HepG2 (cell line): ENCODE measurements around the gene LARP1B. TPM values are rescaled to one million over a fixed set of nuclear protein-coding genes. Genes with fewer than 3 reads are reported as not detected.
A peak's percentile ranks its signal among the peaks of the same experiment; 100 is the strongest.

ENCODE experiments used
- FOXA1 ChIP-seq, 2 experiments: fragments of 450-650 bp in 1 of 2; sonication (generic) in 1 of 2; formaldehyde crosslinking in 1 of 2; IDR thresholded peaks; 2 replicates each; pipeline versions ENCODE4 v1.4.0 to v1.6.1; 2016 to 2020; ENCODE audit warnings: missing genetic modification reagents in 1 of 2
- HHEX ChIP-seq: IDR thresholded peaks from 2 replicates; pipeline ENCODE4 v1.6.1; 2016; ENCODE audit warnings: control low read depth
- HIC2 ChIP-seq: sonication (generic); formaldehyde crosslinking; IDR thresholded peaks from 2 replicates; pipeline ENCODE4 v1.9.0; 2022; ENCODE audit warnings: low read depth, missing genetic modification reagents
- KDM5B ChIP-seq: sonication (generic); formaldehyde crosslinking; IDR thresholded peaks from 2 replicates; pipeline ENCODE4 v1.4.0; 2020; ENCODE audit warnings: missing genetic modification reagents, mild to moderate bottlenecking, borderline replicate concordance
- KMT2A ChIP-seq: sonication (generic); formaldehyde crosslinking; IDR thresholded peaks from 2 replicates; pipeline ENCODE4 v1.4.0; 2020; ENCODE audit warnings: missing genetic modification reagents
- MAF1 ChIP-seq: sonication (generic); formaldehyde crosslinking; IDR thresholded peaks from 2 replicates; pipeline ENCODE4 v1.5.0; 2020; ENCODE audit warnings: missing genetic modification reagents, borderline replicate concordance
- MED8 ChIP-seq: sonication (generic); formaldehyde crosslinking; IDR thresholded peaks from 2 replicates; pipeline ENCODE4 v1.8.1; 2023; ENCODE audit warnings: mild to moderate bottlenecking, missing genetic modification reagents; ENCODE audit not compliant: insufficient replicate concordance
- NR0B2 ChIP-seq: sonication (generic); formaldehyde crosslinking; IDR thresholded peaks from 2 replicates; pipeline ENCODE4 v1.4.0; 2020; ENCODE audit warnings: mild to moderate bottlenecking, missing genetic modification reagents
- SKIL ChIP-seq: sonication (generic); formaldehyde crosslinking; IDR thresholded peaks from 2 replicates; pipeline ENCODE4 v1.8.0; 2022; ENCODE audit warnings: missing genetic modification reagents, mild to moderate bottlenecking, moderate library complexity, borderline replicate concordance
- SOX6 ChIP-seq, 2 experiments: fragments of 450-650 bp in 1 of 2; sonication (generic) in 1 of 2; formaldehyde crosslinking in 1 of 2; IDR thresholded peaks; 2 replicates each; pipeline versions ENCODE4 v1.4.0 to v1.6.1; 2017 to 2020; ENCODE audit warnings: antibody characterized with exemption in 1 of 2, mild to moderate bottlenecking in 1 of 2, missing genetic modification reagents in 1 of 2
- XRCC5 ChIP-seq: fragments of 200-400 bp; formaldehyde crosslinking; optimal IDR thresholded peaks from 2 replicates; pipeline ENCODE3; 2017; ENCODE audit warnings: mild to moderate bottlenecking, low read length
- ZFP36 ChIP-seq: fragments of 150-350 bp; IDR thresholded peaks from 2 replicates; pipeline ENCODE4 v1.6.1; 2018; ENCODE audit warnings: borderline replicate concordance, low read length, low read depth; ENCODE audit not compliant: partially characterized antibody
- ZNF431 ChIP-seq: sonication (generic); formaldehyde crosslinking; IDR thresholded peaks from 2 replicates; pipeline ENCODE4 v1.9.0; 2022; ENCODE audit warnings: missing genetic modification reagents, low read depth, mild to moderate bottlenecking, borderline replicate concordance
- ZNF563 ChIP-seq: sonication (generic); formaldehyde crosslinking; IDR thresholded peaks from 2 replicates; pipeline ENCODE4 v1.8.0; 2022; ENCODE audit warnings: mild to moderate bottlenecking, moderate library complexity, missing genetic modification reagents
- ZNF704 ChIP-seq: sonication (generic); formaldehyde crosslinking; IDR thresholded peaks from 2 replicates; pipeline ENCODE4 v1.8.1; 2023; ENCODE audit warnings: mild to moderate bottlenecking, inconsistent platforms, moderate library complexity, missing genetic modification reagents, borderline replicate concordance
- ZNF800 ChIP-seq: sonication (generic); formaldehyde crosslinking; IDR thresholded peaks from 2 replicates; pipeline ENCODE4 v1.4.0; 2020; ENCODE audit warnings: missing genetic modification reagents
- polyA plus RNA-seq, 8 experiments: library from polyadenylated mRNA; depleted of rRNA in 3 of 8; stranded (reverse) in 7 of 8; unstranded in 1 of 8; fragments of >200 nt; fragmentation: Illumina TruSeq in 4 of 8; extraction: Trizol in 4 of 8; gene quantifications; 2 replicates each; pipeline versions ENCODE4 v1.2.1 to v1.2.3, GENCODE V29; 2011 to 2016; ENCODE audit warnings: low read depth in 4 of 8, missing spikeins in 1 of 8, mixed read lengths in 1 of 8; ENCODE audit not compliant: insufficient read depth in 1 of 8
- total RNA-seq, 5 experiments: library from RNA; depleted of rRNA; stranded (reverse); fragments of >200 nt; fragmentation: Illumina TruSeq; extraction: Trizol; gene quantifications; 2 replicates each; pipeline ENCODE4 v1.2.3, GENCODE V29; 2016; ENCODE audit warnings: low read depth in 1 of 5

The LARP1B gene
- total and polyA plus RNA-seq, 2 of the 13 experiments (the other 11 are each of a cell fraction or from before 2014, with no cell fraction given): 19.2 to 52.7 TPM

GRCh38 chr4:128061566-128062536, 739 bp downstream of the LARP1B start (continued):
- TF ChIP-seq KDM5B: peak; percentile 84; the same call in 1 of the 2 replicates
- peak; percentile 16 for TF ChIP-seq MED8 (CRISPR knock-in tag)
- 0 out of 2 replicates have a peak, but pooled peaks have one; percentile 71 for TF ChIP-seq ZNF563 (CRISPR knock-in tag)
- no peak for TF ChIP-seq HHEX
- peak; percentile 75; the same call in 1 of the 2 replicates for TF ChIP-seq KMT2A (CRISPR knock-in tag)
- peak; percentile 88 for TF ChIP-seq HIC2
- no peak for TF ChIP-seq ZFP36
- TF ChIP-seq NR0B2 (CRISPR knock-in tag): peak; percentile 60; the same call in 1 of the 2 replicates
- no peak for TF ChIP-seq ZNF431 (CRISPR knock-in tag)
- no peak for TF ChIP-seq XRCC5
- TF ChIP-seq FOXA1 (IDR thresholded peaks at IDR 0.05): no peak
- TF ChIP-seq FOXA1 (CRISPR knock-in tag; IDR thresholded peaks at IDR 0.05): peak; percentile 52
- no peak for TF ChIP-seq ZNF704 (CRISPR knock-in tag)
- 0 out of 2 replicates have a peak, but pooled peaks have one; percentile 47 for TF ChIP-seq MAF1 (CRISPR knock-in tag)
- no peak for TF ChIP-seq SKIL (CRISPR knock-in tag)
- no peak for TF ChIP-seq SOX6 (IDR thresholded peaks at IDR 0.05)
- peak; percentile 43; the same call in 1 of the 2 replicates for TF ChIP-seq SOX6 (CRISPR knock-in tag; IDR thresholded peaks at IDR 0.05)
- TF ChIP-seq ZNF800 (CRISPR knock-in tag): no peak; the same call in 1 of the 2 replicates
